Nucleus accumbens (tissue), 56 donors: ENCODE results near the gene TMX3.

ENCODE experiments used
- DNase-seq, 56 donors: peaks; one replicate each; lab custom pipeline; 2025; lab: John Stamatoyannopoulos, UW

TMX3 gene

GRCh38 chr18:68627812-68628211 is 87.1 kb downstream of the TMX3 start:
- no peak for DNase-seq
